ENCODE data around the gene EML6.
"Not testable (repeated sequence)": the region's sequence is repeated elsewhere in the genome, so short reads cannot be mapped to it uniquely, and the experiment has no call there.

The EML6 gene

DNA sequence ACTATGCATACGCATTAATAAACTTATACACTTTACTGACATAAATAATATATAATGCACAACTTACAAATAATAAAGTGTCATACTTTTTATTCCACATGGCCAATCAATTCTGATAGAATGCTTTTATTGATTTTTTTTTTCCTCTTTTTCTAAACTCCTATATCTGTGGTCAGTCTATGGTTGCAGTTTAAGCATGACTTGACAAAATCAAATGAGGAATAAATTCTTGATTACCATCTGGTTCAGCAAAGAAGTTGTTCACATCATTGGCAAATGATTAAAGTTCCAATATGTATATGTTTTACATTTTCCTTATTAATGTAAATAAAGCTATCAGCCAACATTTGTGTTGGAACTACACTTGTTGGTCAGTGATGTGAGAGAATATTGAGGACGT lies 83.5 kb downstream of the EML6 start:
- DNase-seq, result no peak

DNA sequence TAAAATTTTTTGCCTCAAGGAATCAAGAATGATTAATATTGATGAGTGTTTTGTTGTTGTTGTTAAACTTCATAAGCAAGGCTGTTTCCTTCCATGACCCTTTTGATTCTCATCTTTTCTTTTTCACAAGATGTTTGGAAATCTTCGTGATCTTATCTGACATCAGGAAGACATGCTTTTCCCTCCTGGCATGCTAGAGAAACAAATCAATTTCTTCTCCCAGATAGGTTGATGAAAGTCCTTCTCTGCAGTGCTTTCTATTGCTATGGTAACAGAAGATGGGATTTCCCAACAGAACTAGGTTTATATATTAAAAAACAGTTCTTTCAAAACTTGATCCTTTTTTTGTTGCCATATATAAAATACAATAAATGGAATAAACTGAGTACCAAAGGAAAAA lies 85.2 kb downstream of the EML6 start:
- DNase-seq, result no peak

DNA sequence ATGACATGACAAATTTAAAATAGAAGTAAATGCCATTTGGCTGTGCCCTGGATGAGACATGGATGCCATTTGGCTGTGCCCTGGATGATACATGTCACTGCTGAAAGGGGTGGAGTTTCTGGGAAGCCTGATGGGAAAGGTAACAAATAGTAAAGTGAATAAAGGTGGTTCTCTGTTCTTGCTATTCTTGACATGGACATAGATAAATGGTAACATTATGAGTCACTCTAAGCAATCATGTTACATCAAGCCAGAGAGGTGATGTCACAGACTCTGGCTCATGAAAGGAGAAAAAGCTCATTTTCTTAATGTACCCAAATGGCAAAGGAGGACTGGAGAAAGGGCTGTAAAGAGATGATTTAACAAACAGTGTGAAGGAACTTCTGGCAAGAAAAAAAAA lies 86.4 kb downstream of the EML6 start:
- DNase-seq, result no peak

DNA sequence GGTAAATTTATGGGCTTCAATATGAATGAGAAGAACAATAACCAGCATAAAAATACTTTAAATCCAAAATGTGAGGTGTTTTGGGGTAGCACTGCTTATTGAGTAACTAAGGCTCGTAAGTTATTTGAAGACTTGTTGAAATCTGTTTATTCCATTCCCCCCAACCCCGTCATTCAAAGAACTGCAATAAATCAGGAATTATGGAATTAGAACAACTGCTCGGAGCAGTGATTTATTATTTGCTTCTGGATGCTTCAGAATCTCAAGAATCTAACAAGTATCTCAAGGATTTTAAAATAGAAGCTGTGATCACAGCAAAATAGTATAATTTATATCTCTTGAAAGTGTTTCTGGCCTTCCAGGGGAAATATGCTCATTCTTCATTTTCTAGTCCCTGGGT lies 86.8 kb downstream of the EML6 start:
- no peak for DNase-seq

DNA sequence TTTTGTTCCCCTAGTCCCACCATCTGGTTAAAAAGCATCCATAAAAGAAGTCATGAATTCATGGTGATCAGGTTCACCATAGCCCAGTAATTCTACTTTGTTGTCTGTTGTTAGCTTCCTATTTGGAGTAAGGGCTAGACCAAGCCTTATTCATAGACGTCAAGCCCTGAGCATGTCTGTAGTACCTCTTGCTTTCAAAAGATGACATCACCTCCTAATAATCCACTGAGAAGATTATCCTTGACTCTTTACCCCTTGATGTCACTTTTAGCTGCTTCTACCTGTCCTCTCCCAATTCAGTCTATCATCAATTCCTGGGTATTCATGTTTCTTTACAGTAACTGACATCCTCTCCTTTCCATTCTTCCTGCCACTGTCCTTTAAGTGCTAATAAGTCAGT lies 90.1 kb downstream of the EML6 start:
- DNase-seq, result no peak

DNA sequence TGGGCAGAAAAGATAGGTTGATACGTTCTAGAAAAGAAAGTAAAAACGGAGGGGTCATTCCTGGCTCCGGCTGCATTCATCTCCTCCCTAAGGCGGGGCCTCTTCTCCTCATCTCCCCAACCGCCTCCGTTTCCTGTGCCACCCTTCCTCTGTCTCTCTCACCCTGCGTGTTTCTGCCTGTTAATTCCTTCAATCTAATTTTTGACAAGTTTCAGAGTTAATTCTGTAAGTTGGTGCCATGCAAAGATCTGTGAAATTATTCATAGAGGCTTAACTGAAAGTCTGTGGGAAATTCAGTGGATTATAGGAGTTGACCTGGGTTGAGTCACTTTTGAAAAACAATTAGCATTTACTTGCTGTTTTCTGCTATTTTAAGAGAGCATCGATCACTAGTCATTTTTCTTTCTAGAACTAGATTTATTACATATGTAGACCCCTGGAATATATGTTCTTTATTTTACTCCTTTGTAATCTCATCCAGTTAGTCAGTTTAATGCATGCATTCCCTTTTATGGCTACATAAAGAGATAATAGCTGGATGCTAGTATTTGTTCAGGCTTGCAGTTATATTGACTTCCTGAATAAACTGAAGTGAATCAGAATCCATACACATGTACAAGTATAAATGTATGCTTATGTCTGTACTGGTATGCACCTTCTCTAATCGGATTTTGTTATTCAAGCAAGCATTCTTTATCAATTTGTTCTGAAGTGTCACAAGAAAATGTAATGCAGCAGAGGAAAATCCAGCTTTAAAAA lies 91.1 kb downstream of the EML6 start:
- DNase-seq, result no peak

DNA sequence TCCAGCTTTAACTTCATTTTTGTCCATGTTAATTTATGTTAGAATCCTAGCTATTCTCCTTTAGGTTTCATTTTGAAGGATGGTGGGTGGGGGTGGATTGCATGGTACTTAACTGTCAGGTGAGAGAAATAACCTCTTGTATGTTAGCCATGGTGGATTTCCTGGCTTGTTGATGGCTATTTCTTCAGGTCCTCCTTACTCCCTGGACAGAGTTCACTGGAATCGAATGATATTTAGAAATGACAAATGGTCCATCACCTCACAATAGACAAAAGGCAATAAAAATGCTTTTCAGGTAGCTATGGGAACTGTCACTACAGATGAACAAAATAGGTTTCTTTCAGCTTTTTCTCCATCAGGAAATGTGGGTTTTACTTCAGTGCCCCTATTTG lies 91.7 kb downstream of the EML6 start:
- no peak for DNase-seq

DNA sequence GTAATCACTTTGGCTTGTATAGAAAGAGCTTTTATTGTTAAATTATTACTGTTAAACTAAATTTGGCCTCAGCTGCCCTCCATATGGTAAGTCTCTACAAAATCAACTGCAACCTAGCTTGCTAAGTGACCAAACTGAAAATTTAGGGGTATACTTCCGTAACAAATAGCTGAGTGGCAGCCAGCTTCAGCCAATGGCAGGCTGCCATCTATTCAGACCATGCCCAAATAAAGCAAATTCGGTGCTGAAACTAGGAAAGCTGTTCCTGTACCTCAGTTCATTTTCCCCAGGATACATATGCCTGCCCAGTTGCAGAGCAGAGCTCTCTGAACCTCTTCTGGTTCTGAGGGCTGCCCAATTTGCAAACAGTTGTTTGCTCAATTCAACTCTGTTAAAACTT lies 94.8 kb downstream of the EML6 start:
- DNase-seq, result no peak

DNA sequence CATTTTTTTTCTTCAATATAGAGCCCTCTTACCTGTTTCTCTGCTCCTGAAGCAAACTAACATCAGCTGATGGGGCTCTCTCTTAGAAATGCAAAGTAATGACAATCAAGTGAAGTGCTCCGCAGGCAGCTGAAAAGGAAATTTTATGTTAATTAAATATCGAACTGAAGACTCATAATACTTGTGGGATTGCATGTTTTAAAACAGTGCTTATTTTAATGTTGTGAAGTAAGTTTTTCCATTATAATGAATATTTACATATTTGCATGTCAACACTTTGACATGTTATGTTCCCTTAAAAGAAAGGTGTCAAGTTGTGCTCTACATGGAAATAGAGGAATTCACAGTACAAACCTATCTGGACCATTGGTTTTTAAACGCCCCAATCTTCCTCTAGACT lies 97.1 kb downstream of the EML6 start:
- no peak for DNase-seq

DNA sequence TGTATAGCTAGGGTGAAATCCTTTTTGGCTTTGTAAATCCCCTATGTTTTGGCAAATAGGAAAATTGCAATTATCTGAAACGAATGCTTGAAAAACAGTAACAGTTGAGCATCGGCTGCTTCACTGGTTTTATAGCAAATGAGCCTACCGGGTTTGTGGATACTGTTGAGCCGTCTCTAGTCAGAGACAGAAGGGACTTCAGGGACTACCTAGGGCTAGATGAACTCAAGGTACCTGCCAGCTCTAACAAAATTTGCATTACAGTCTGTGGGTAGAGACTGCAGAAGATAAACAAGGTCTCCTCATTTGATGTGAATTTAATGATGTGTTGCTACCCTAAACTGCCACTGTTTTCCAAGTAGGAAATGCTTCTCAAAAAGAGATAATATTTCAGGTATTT lies 101.1 kb downstream of the EML6 start:
- no peak for DNase-seq

DNA sequence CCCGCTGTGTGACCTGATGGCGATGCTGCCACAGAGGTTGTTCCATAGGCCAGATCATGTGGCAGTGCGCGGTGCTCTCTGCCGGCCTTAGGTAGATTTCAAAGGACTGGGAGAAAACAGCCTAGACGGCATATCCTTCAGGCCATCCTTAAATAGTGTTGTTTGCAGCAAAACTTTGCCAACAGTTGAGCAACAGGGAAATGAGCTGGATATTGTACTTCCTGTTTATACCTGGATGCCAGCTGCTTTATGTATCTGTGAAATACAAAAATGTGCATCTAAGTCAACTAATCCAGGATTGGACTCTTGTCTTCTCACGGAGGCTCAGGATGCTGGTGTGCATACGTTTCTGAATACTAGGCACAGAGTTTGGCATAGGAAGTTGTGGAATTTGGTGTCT lies 107.1 kb downstream of the EML6 start:
- no peak for DNase-seq

DNA sequence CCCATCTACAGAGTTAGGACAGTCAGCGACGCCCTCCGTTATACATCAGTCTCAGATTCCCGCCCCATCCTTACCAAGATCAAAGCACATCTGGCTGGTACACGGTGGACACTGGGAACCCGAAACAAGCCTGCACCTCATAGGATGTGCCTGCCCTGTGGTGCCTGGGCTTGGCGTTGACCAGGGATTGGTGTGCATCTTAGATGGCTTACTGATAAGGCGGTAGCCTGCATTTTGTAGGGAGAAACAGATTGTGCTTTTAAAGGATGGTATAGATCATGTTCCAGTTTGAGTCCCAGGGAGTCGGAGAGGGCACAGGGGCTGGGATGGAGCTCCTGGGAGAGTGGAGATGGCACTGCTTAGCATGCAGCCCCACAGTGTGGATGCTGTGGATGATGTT lies 108.0 kb downstream of the EML6 start:
- no peak for DNase-seq

DNA sequence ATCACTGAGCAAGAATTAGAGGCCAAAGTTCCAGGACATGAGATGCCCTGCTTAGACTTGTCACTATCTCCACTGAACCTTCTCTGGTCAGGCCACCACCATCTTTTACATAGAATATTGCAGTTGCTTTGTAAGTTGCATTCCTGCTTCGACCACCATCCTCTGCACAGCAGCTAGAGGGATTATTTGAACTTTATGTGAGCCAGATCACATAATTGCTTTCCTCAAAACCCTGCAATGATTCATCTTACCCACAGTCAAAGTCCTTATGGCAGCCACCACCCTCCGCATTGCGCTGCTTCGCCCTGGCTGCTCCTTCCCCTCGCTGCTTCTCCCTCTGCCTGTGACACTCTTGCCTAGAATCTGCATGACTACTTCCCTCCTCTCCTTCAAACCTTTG lies 111.3 kb downstream of the EML6 start:
- DNase-seq, result no peak

DNA sequence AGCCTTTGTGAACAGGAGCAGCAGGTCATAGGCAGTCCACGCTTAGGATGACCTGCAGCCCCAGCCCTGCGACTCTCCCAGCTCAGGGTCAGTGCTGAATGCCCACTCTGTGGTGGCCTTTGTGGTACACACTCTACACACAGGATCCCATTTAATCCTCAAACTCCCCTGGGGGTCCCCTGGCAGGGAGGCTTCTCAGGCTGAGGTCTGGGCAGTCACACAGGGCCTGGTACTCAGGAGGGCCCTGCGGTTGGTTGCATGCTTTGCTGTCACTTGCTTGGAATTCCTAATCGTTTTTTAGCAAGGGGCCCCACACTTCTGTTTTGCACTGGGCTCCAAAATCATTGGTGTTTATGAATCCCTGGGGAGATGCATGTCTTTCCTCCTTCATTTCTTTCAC lies 113.0 kb downstream of the EML6 start:
- no peak for DNase-seq

DNA sequence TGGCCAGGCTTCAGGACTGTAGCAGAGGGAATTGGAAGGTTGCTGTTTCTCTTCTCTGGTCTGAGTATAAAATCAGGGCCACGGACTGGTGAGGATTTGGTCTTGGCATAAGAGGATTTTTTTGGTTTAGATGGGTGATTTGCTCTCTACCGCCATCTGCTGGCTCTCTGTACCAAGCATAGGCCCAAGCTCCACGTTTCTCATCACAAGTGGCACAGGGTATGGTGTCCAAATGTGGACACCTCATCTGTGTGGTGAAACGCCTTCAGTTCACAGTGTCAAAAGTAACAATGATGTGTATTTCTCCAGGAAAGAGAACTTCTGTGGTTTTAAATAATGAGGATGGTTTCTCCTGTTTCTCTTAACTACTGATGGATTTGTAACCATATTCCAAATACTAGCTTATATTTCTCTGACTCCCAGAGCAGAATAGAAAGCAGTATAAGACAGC lies 115.1 kb downstream of the EML6 start:
- DNase-seq, result peak; percentile 57

DNA sequence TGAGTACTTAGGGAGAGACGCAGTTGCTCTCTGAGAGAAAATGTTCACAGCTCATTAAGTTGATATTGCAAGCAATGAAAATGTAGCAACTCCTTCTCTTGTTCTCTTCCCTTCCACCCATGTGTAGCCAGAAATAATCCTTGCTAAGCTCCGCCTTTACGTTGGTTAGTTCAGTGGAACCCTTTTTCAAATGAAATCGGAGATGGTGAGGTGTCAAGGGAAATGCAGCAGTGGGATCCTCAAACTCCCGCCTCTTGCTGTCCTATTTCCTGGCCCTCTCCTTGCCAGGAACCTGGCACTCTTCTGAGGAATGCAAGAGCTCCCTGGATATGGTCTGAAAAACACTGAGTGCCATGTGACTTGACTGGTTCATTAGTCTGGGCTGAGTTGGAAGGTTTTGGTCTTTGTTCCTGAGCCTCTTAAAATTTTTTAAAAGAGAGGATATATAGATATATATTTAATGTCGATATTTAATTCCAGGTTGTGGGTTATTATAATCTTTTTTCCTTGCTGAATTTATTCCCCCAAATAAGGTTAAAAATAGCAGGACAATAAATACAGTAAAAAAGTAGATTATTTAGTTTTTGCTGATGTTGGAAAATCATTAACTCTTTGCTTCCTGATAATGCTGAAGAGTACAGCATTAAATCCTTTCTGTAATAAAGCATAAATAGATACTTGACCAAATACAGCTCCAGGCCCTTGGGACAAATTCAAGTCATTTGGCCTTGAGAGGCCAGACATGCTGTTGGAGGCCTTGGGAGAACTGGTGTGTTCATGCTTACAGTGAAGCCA lies 116.2 kb downstream of the EML6 start:
- DNase-seq, result no peak

DNA sequence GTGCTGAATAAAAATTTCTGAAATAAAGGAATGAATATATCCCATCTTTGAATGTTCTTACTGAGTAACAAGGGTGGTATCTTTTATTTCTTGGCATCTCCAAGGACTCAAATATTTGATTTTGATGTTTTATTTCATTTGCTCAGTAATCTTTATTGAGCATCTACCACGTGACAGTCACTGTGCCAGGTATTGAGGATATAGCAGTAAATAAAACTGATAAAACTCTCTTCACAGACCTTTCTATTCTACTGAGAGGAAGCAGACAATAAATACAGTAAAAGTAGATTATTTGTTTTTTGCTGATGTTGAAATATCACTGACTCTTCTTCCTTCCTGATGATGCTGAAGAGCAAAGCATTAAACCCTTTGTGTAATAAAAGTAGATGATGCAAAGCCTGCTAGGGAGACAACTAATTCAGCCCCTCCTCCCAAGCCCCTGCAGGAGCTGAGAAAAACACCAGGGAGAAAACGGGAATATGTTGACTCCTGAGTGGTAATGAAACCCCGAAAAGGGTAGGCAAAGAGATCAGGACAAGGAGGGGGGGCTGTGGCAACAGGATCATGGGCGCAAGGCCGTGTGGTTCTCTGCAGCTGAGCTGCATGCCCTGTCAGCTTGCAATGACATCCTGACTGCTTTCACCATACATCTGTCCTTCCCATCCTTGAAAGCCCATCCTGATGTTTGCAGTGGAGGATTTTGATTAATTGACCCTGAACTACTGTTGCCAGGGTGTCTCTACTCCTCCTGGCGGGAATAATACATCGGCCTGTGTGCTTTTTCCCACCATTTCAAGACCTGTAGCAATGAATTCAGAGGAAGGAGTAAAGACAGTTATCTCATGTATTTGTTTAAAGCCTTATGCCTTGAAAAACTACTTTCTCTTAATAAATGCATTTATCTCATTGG lies 117.4 kb downstream of the EML6 start:
- DNase-seq, result no peak

DNA sequence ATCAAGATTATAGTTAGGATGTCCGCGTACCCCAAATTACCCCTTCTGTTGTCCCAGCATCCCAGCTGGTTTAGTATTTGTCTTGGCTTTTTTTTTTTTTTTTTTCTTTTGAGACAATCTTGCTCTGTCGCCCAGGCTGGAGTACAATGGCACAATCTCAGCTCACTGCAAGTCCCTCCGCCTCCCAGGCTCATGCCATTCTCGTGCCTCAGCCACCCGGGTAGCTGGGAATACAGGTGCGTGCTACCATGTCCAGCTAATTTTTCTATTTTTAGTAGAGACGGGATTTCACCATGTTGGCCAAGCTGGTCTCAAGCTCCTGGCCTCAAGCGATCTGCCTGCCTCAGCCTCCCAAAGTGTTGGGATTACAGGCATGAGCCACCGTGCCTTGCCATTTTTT lies 118.0 kb downstream of the EML6 start:
- DNase-seq, result not testable (repeated sequence)

DNA sequence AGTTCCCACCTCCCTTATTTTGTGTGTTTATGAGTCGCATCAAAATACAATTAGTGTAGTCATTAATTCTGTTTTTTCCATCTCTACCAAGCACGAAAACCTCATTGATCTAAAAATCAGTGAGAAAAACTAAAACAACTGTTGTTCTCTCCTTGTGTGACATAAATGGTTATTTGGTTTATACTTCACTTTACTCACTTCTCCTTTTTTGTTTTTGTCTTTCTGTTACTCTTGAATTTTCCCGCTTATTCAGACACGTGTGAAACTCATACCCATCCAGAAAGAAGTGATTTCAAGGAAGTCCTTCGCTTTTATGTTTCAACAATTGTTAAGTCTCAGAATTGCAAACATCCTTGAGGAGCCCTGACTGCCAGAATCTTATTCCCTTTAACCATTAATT lies 121.6 kb downstream of the EML6 start:
- DNase-seq, result no peak

DNA sequence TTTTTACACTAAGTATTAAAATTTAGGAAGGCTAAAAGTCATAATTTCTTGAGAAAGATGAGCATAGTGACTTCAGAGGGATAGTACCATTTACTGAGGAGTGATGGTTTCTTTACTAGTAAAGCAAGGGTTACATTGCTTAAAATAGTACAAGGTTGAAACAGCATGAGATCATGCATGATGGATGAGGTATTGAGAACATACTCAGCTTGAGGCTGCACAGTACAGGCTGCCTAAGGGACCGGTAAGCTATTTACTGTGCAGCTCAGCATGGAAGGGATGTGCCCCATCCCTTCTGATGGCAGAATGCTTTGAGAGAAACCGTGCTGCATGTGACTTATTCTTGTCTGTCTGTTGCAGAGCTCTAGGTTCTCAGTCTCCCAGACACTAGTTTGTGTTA lies 122.1 kb downstream of the EML6 start:
- DNase-seq, result no peak

DNA sequence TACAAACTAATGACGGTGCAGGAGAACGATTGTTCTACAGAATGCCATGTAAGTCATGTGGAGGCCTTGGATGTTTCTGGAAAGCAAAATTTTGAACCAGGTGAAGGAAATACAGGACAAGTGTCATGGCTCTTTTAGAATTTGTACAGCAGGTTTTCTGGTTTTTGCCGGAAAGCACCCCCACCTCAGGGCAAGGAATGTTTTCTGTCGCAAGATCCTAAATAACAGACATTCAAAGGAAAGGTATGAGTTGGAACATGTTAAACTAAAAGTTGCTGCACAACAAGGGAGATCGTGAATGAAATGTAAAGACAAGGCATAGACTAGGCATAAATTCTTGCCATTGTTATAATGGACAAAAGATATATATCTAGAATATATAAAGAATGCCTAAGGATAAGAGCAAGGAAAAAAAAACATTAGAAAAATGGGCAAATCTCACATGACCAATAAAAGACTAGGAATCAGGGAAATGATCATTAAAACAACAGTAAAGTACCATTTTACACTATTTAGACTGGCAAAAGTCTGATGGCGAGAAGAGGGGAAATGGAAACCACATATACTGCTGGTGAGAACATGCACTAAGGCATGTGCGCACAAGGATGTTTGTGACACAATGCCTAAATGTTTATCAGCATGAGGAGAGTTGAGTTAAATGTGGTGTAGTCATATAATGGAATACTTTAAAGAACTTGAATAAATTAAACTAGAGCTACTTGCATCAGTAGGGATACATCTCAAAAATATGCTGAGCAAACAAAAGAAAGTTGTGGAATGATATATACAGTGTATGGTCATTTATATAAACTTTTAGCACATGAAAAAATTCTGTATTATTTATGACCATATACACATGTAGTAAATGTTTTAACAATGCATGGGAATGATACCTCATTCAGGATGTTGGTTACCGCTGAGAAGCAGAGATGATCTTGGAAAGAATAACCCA lies 127.0 kb downstream of the EML6 start:
- no peak for DNase-seq

DNA sequence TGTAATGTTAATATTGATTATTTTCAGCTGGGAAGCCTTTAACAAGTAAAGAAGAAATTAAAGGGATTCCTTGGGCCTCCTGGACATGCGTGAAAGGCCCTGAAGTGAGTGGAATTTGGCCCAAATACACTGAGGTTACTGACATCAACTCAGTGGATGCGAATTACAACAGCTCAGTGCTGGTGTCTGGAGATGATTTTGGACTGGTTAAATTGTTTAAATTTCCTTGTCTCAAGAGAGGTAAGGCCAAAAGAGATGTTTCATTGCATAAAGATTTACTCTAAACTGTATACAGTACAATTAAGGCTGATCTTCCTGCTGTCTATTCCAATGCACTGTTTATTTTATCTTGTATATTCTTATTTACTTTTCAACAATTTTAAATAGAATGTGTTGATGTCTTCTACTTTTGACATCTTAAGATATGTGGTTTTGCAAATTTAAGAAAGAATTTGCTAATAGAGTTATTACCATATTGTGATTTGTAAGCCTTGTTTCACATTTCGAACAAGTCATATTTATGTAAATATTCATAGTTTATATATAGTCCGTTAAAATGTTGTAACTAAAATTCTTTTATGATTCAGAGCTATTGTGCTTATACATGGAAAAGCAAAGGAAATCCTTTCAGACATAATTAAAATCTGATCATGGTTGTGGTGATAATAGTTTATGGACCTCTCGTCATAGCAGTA lies 130.3 kb downstream of the EML6 start:
- no peak for DNase-seq
